Neural cell (in vitro differentiated cells): Measurements from ENCODE around the gene ELMO1. TPM values are rescaled to one million over a fixed set of nuclear protein-coding genes. Genes with fewer than 3 reads are reported as not detected.
A peak's percentile ranks its signal among the peaks of the same experiment; 100 is the strongest.

ENCODE experiments used
- H2AFZ ChIP-seq: fragments of 200-600, 300-800 bp; sonication (generic), shearing (Covaris generic); 2 replicates; pipeline ENCODE4 v1.6.0; 2014; ENCODE audit warnings: low read depth, mild to moderate bottlenecking, antibody characterized with exemption, low read length, moderate library complexity
- H3F3A ChIP-seq: fragments of 200-600 bp; shearing (Covaris generic); 2 replicates; pipeline ENCODE4 v1.6.1; 2016; ENCODE audit warnings: mild to moderate bottlenecking, moderate library complexity, mixed read lengths, antibody characterized with exemption, low read length; ENCODE audit not compliant: insufficient read depth, poor library complexity, severe bottlenecking
- H3K27ac ChIP-seq: fragments of 200-600, 300-800 bp; sonication (generic), shearing (Covaris generic); 2 replicates; pipeline ENCODE4 v1.5.1; 2014; ENCODE audit warnings: mild to moderate bottlenecking, low read length, moderate library complexity
- H3K27me3 ChIP-seq: fragments of 300-800, 200-600 bp; sonication (generic), shearing (Covaris generic); 2 replicates; pipeline ENCODE4 v1.6.0; 2014; ENCODE audit warnings: mild to moderate bottlenecking, low read depth, low read length, moderate library complexity; ENCODE audit not compliant: insufficient read depth
- H3K36me3 ChIP-seq: fragments of 300-800, 200-600 bp; sonication (generic), shearing (Covaris generic); 2 replicates; pipeline ENCODE4 v1.5.1; 2014; ENCODE audit warnings: mild to moderate bottlenecking, antibody characterized with exemption, low read length, moderate library complexity; ENCODE audit not compliant: insufficient read depth
- H3K4me2 ChIP-seq: fragments of 300-800, 200-600 bp; sonication (generic), shearing (Covaris generic); 2 replicates; pipeline ENCODE4 v1.6.0; 2014; ENCODE audit warnings: mild to moderate bottlenecking, low read length
- H3K4me3 ChIP-seq: fragments of 300-800, 200-600 bp; sonication (generic), shearing (Covaris generic); 2 replicates; pipeline ENCODE4 v1.5.1; 2014; ENCODE audit warnings: mild to moderate bottlenecking, low read length, moderate library complexity
- H3K79me2 ChIP-seq: fragments of 200-600 bp; shearing (Covaris generic); replicated peaks from 2 replicates; pipeline ENCODE4 v1.6.0; 2014; ENCODE audit warnings: mild to moderate bottlenecking, low read length, moderate library complexity; ENCODE audit not compliant: insufficient read depth
- H3K9ac ChIP-seq: fragments of 300-800, 200-600 bp; sonication (generic), shearing (Covaris generic); 2 replicates; pipeline ENCODE4 v1.6.1; 2016; ENCODE audit warnings: mild to moderate bottlenecking, low read length, mixed read lengths
- H3K9me2 ChIP-seq: fragments of 200-600 bp; shearing (Covaris generic); 2 replicates; pipeline ENCODE4 v1.6.1; 2016; ENCODE audit warnings: mild to moderate bottlenecking, low read length, mixed read lengths; ENCODE audit not compliant: insufficient read depth
- H3K9me3 ChIP-seq: fragments of 200-600, 300-800 bp; sonication (generic), shearing (Covaris generic); 2 replicates; pipeline ENCODE4 v1.6.1; 2016; ENCODE audit warnings: mild to moderate bottlenecking, mixed run types, low read length, moderate library complexity, mixed read lengths
- H4K20me1 ChIP-seq: fragments of 200-600 bp; shearing (Covaris generic); 2 replicates; pipeline ENCODE4 v1.6.1; 2016; ENCODE audit warnings: mild to moderate bottlenecking, mixed run types; ENCODE audit not compliant: insufficient read depth
- EP300 ChIP-seq: fragments of 450-650 bp; conservative IDR thresholded peaks from 2 replicates; pipeline ENCODE4 v1.6.1; 2014; ENCODE audit warnings: antibody characterized with exemption, mild to moderate bottlenecking, moderate library complexity; ENCODE audit not compliant: poor library complexity, severe bottlenecking
- EZH2 ChIP-seq: fragments of 200-600, 300-800 bp; shearing (Covaris generic), sonication (generic); IDR thresholded peaks from 2 replicates; pipeline ENCODE4 v1.6.1; 2014; ENCODE audit warnings: antibody characterized with exemption, low read length, borderline replicate concordance, mild to moderate bottlenecking; ENCODE audit not compliant: insufficient read depth, poor library complexity, severe bottlenecking
- MXI1 ChIP-seq: fragments of 450-650 bp; conservative IDR thresholded peaks from 2 replicates; pipeline ENCODE4 v1.6.1; 2014; ENCODE audit warnings: antibody characterized with exemption, mild to moderate bottlenecking; ENCODE audit not compliant: poor library complexity, severe bottlenecking
- POLR2AphosphoS5 ChIP-seq: IDR thresholded peaks from 2 replicates; pipeline ENCODE4 v1.6.1; 2012
- RAD21 ChIP-seq: fragments of 450-650 bp; conservative IDR thresholded peaks from 2 replicates; pipeline ENCODE4 v1.6.1; 2014; ENCODE audit warnings: antibody characterized with exemption, mild to moderate bottlenecking, moderate library complexity
- SMC3 ChIP-seq: fragments of 450-650 bp; conservative IDR thresholded peaks from 2 replicates; pipeline ENCODE4 v1.6.1; 2014; ENCODE audit warnings: antibody characterized with exemption, mild to moderate bottlenecking, moderate library complexity; ENCODE audit not compliant: poor library complexity
- TAF1 ChIP-seq: IDR thresholded peaks from 2 replicates; pipeline ENCODE4 v1.6.1; 2012; ENCODE audit warnings: low read depth
- polyA plus RNA-seq: library from polyadenylated mRNA; depleted of rRNA; stranded (reverse); fragments of >200 nt; gene quantifications from 2 replicates; pipeline ENCODE4 v1.2.3, GENCODE V29; 2014
- TF ChIP-seq, protein P1 (sequence below): IDR thresholded peaks from 2 replicates; pipeline ENCODE4 v1.6.1; 2012; ENCODE audit warnings: borderline replicate concordance
- TF ChIP-seq, protein P2 (sequence below): fragments of 450-650 bp; IDR thresholded peaks from 2 replicates; pipeline ENCODE4 v1.5.1; 2014; ENCODE audit warnings: antibody characterized with exemption, mild to moderate bottlenecking, moderate library complexity; ENCODE audit not compliant: poor library complexity, severe bottlenecking

The ELMO1 gene
- polyA plus RNA-seq, 1 donor from 2014 or later: 12.2 TPM

DNA sequence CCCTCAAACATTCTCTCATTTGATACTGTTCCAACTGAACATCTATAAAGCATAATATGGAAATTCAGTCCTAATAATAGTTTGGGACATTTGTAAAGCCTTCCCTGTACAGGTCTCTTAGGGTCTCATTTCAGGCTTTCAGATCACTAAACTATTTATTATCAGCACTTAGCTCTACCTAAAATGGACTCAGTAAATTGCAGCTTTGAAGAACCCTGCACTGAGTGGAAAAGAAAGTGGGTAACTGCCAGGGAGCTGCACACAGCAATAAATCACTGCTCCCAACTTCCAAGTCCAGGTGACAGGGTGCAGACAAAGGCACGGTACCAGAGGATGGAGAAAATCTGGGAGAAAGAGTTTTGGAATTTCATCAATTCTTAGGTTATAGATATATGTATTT, 559.5 kb downstream of the ELMO1 start:
- Histone ChIP-seq H2AFZ (no peak overlapping the region), H3K9me2 (no peaks in the 10 kb centered on the region), H3K4me2 (no peak overlapping the region), H3F3A (no peaks in the 10 kb centered on the region), H3K27me3 (no peaks in the 10 kb centered on the region), H3K9ac (no peak overlapping the region), H3K36me3 (no peaks in the 10 kb centered on the region), H3K4me3 (no peak overlapping the region), H3K27ac (peak overlapping the region; percentile 55), H3K9me3 (no peaks in the 10 kb centered on the region), H4K20me1 (no peaks in the 10 kb centered on the region), H3K79me2 (no peaks in the 10 kb centered on the region)
- no peak for TF ChIP-seq TAF1
- no peak for TF ChIP-seq SMC3
- TF ChIP-seq POLR2AphosphoS5: peak; percentile 47
- TF ChIP-seq, protein P1, sequence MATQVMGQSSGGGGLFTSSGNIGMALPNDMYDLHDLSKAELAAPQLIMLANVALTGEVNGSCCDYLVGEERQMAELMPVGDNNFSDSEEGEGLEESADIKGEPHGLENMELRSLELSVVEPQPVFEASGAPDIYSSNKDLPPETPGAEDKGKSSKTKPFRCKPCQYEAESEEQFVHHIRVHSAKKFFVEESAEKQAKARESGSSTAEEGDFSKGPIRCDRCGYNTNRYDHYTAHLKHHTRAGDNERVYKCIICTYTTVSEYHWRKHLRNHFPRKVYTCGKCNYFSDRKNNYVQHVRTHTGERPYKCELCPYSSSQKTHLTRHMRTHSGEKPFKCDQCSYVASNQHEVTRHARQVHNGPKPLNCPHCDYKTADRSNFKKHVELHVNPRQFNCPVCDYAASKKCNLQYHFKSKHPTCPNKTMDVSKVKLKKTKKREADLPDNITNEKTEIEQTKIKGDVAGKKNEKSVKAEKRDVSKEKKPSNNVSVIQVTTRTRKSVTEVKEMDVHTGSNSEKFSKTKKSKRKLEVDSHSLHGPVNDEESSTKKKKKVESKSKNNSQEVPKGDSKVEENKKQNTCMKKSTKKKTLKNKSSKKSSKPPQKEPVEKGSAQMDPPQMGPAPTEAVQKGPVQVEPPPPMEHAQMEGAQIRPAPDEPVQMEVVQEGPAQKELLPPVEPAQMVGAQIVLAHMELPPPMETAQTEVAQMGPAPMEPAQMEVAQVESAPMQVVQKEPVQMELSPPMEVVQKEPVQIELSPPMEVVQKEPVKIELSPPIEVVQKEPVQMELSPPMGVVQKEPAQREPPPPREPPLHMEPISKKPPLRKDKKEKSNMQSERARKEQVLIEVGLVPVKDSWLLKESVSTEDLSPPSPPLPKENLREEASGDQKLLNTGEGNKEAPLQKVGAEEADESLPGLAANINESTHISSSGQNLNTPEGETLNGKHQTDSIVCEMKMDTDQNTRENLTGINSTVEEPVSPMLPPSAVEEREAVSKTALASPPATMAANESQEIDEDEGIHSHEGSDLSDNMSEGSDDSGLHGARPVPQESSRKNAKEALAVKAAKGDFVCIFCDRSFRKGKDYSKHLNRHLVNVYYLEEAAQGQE: peak; percentile 94
- TF ChIP-seq EP300: peak; percentile 32

DNA sequence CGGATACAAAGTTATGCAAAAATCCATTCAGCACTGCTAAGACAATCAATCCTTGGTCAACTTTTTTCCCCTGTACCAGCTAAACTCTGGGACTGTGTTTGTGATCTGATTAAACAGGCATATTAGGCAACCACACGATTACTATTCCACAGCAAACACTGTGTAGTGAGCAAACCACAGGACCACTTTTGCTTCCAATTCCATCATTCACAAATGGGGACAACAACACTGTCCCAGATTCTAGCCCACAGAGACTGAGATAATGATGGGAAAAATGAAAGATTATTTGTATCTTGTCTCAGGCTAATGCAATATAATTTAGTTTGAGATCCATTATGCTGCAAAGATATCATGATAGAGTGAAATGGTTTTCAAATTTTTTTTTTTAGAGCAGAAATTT, 560.7 kb downstream of the ELMO1 start:
- no peaks in the 10 kb centered on the region for H3K9me2 ChIP-seq
- H3K79me2 ChIP-seq: no peaks in the 10 kb centered on the region
- no peak overlapping the region for H2AFZ ChIP-seq
- H3K4me3 ChIP-seq: no peak overlapping the region
- H3K27ac ChIP-seq: no peak overlapping the region
- no peaks in the 10 kb centered on the region for H3K36me3 ChIP-seq
- H4K20me1 ChIP-seq: no peaks in the 10 kb centered on the region
- no peaks in the 10 kb centered on the region for H3K9me3 ChIP-seq
- H3F3A ChIP-seq: no peaks in the 10 kb centered on the region
- no peak overlapping the region for H3K9ac ChIP-seq
- TF ChIP-seq MXI1: no peak
- no peak for TF ChIP-seq EP300
- TF ChIP-seq SMC3: no peak
- TF ChIP-seq, protein P2, sequence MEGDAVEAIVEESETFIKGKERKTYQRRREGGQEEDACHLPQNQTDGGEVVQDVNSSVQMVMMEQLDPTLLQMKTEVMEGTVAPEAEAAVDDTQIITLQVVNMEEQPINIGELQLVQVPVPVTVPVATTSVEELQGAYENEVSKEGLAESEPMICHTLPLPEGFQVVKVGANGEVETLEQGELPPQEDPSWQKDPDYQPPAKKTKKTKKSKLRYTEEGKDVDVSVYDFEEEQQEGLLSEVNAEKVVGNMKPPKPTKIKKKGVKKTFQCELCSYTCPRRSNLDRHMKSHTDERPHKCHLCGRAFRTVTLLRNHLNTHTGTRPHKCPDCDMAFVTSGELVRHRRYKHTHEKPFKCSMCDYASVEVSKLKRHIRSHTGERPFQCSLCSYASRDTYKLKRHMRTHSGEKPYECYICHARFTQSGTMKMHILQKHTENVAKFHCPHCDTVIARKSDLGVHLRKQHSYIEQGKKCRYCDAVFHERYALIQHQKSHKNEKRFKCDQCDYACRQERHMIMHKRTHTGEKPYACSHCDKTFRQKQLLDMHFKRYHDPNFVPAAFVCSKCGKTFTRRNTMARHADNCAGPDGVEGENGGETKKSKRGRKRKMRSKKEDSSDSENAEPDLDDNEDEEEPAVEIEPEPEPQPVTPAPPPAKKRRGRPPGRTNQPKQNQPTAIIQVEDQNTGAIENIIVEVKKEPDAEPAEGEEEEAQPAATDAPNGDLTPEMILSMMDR: no peak
- TF ChIP-seq, protein P1: no peak
- no peak for TF ChIP-seq EZH2
- no peak for TF ChIP-seq POLR2AphosphoS5
- TF ChIP-seq TAF1: no peak
- no peak for TF ChIP-seq RAD21
- H3K4me2 ChIP-seq: no peak overlapping the region
- H3K27me3 ChIP-seq: no peaks in the 10 kb centered on the region
